NB4 (cell line): ENCODE measurements around the gene TSPAN32.

Experiments
- CTCF ChIP-seq: IDR thresholded peaks from one replicate; pipeline ENCODE4 v1.5.1; 2012; ENCODE audit warnings: low read depth, low read length
- MYC ChIP-seq: IDR thresholded peaks from 2 replicates; pipeline ENCODE4 v1.6.1; 2011; ENCODE audit warnings: low read depth, low read length
- POLR2A ChIP-seq: IDR thresholded peaks from 2 replicates; pipeline ENCODE4 v1.6.1; 2011; ENCODE audit warnings: mild to moderate bottlenecking; ENCODE audit not compliant: insufficient read length; ENCODE audit errors: extremely low read depth

DNA sequence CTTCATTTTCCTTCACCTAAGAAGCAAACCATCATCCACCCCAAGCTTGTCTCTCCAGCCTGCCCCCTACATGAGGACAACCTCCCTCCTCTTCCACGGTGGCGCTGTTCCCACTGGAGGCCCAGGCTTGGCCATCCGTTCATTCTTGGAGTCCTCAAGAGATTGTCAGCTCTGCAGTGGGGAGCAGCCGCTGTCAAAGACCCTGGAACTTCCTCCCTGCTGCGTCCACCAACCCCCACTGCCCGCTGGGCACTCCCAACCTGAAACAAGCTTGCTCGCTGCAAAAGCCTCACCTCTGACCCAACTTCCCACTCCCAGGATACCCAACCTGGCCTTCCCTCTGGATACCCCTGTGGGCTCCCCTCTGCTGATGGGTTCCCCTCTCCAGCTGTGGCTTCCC is 64.9 kb downstream of the TSPAN32 start:
- no peak for TF ChIP-seq CTCF
- TF ChIP-seq MYC = no peak
- no peak for TF ChIP-seq POLR2A
